Nephron progenitor cell (in vitro differentiated cells): ENCODE data around the gene UCKL1.

Experiments used
- DNase-seq: peaks from one replicate; pipeline ENCODE4 v3.0.0; 2021
- H3K27ac Mint-ChIP-seq: 2 replicates; pipeline ENCODE4 v1.8.0; 2021; ENCODE audit warnings: mild to moderate bottlenecking, moderate library complexity, mixed read lengths
- H3K27me3 Mint-ChIP-seq: 2 replicates; pipeline ENCODE4 v1.8.0; 2021; ENCODE audit warnings: mild to moderate bottlenecking, low read depth, mixed read lengths; ENCODE audit not compliant: poor library complexity
- H3K36me3 Mint-ChIP-seq: 2 replicates; pipeline ENCODE4 v1.8.0; 2021; ENCODE audit warnings: low read depth, mixed read lengths
- H3K4me1 Mint-ChIP-seq: 2 replicates; pipeline ENCODE4 v1.8.0; 2021; ENCODE audit warnings: mixed read lengths
- H3K4me3 Mint-ChIP-seq: 2 replicates; pipeline ENCODE4 v1.8.0; 2021; ENCODE audit warnings: mild to moderate bottlenecking, moderate library complexity, mixed read lengths
- H3K9me3 Mint-ChIP-seq: 2 replicates; pipeline ENCODE4 v1.8.0; 2021; ENCODE audit warnings: mild to moderate bottlenecking, moderate library complexity, mixed read lengths
- CTCF ChIP-seq: fragments of 200-600 bp; sonication (generic); IDR thresholded peaks from 2 replicates; pipeline ENCODE4 v1.5.0; 2021; ENCODE audit warnings: antibody characterized with exemption

Gene UCKL1

GRCh38 chr20:63891061-63892002 is 64.9 kb downstream of the UCKL1 start:
- H3K27me3 Mint-ChIP-seq: peaks cover 3% of the 10 kb centered on the region
- H3K4me1 Mint-ChIP-seq: peaks cover 14% of the 10 kb centered on the region
- DNase-seq: no peak
- TF ChIP-seq CTCF: no peak
- no peak overlapping the region for H3K4me3 Mint-ChIP-seq
- H3K9me3 Mint-ChIP-seq: no peaks in the 10 kb centered on the region
- H3K36me3 Mint-ChIP-seq: peaks cover 35% of the 10 kb centered on the region
- H3K27ac Mint-ChIP-seq: peak overlapping the region; percentile 81

GRCh38 chr20:63890616-63891015 is 65.6 kb downstream of the UCKL1 start:
- no peak overlapping the region for H3K4me3 Mint-ChIP-seq
- peaks cover 35% of the 10 kb centered on the region for H3K36me3 Mint-ChIP-seq
- peaks cover 7% of the 10 kb centered on the region for H3K4me1 Mint-ChIP-seq
- no peak overlapping the region for H3K27ac Mint-ChIP-seq
- no peak for TF ChIP-seq CTCF
- no peak for DNase-seq
- H3K9me3 Mint-ChIP-seq: no peaks in the 10 kb centered on the region
- H3K27me3 Mint-ChIP-seq: peaks cover 3% of the 10 kb centered on the region

GRCh38 chr20:63890201-63890576 is 66.0 kb downstream of the UCKL1 start:
- peaks cover 7% of the 10 kb centered on the region for H3K4me1 Mint-ChIP-seq
- no peak for DNase-seq
- no peak overlapping the region for H3K4me3 Mint-ChIP-seq
- H3K27ac Mint-ChIP-seq: peak overlapping the region; percentile 71
- TF ChIP-seq CTCF: no peak
- peaks cover 3% of the 10 kb centered on the region for H3K27me3 Mint-ChIP-seq
- H3K36me3 Mint-ChIP-seq: peaks cover 35% of the 10 kb centered on the region
- H3K9me3 Mint-ChIP-seq: no peaks in the 10 kb centered on the region
